OCI-LY7 (cell line): ENCODE data around the gene RFPL4A. TPM values are rescaled to one million over a fixed set of nuclear protein-coding genes. Genes with fewer than 3 reads are reported as not detected.
"Not testable (repeated sequence)": the region's sequence is repeated elsewhere in the genome, so short reads cannot be mapped to it uniquely, and the experiment has no call there.

Experiments
- BruUV-seq: library from RNA; stranded (reverse); fragments of 400-500 nt; replicated peaks from 2 replicates; lab custom pipeline; 2021; lab: Mats Ljungman, UMichigan
- CTCF ChIA-PET: fragments of 300-600 bp; sonication (Branson Sonifier 250); formaldehyde crosslinking; loops from one replicate; lab custom pipeline; 2022; ENCODE audit warnings: antibody characterized with exemption; ENCODE audit not compliant: unreplicated experiment; lab: Charles Lee
- POLR2A ChIA-PET: fragments of 300-600 bp; sonication (Branson Sonifier 250); formaldehyde crosslinking; loops from one replicate; lab custom pipeline; 2022; ENCODE audit warnings: antibody characterized with exemption; lab: Charles Lee
- DNase-seq: peaks from one replicate; pipeline ENCODE4 v3.0.0-alpha.2; 2015; ENCODE audit warnings: low spot score
- H2AFZ ChIP-seq: fragments of 200-600 bp; sonication (generic), shearing (Covaris generic); 2 replicates; pipeline ENCODE4 v1.6.1; 2014; ENCODE audit warnings: mild to moderate bottlenecking, antibody characterized with exemption, low read length, moderate library complexity
- H3K27ac ChIP-seq: fragments of 200-600 bp; sonication (generic); 2 replicates; pipeline ENCODE4 v1.5.1; 2014; ENCODE audit warnings: mixed run types, low read depth, mild to moderate bottlenecking, moderate library complexity, low read length, inconsistent platforms; ENCODE audit not compliant: poor library complexity, severe bottlenecking
- H3K36me3 ChIP-seq: fragments of 200-600 bp; sonication (generic); 2 replicates; pipeline ENCODE4 v1.6.1; 2014; ENCODE audit warnings: mild to moderate bottlenecking, antibody characterized with exemption, low read length, moderate library complexity, mixed read lengths; ENCODE audit not compliant: insufficient read depth
- H3K4me1 ChIP-seq: fragments of 200-600 bp; sonication (generic); 2 replicates; pipeline ENCODE4 v1.5.1; 2014; ENCODE audit warnings: mild to moderate bottlenecking, low read length; ENCODE audit not compliant: insufficient read depth, poor library complexity, severe bottlenecking
- H3K4me2 ChIP-seq: fragments of 200-600 bp; sonication (generic); 2 replicates; pipeline ENCODE4 v1.6.1; 2014; ENCODE audit warnings: mild to moderate bottlenecking, low read length
- H3K4me3 ChIP-seq: fragments of 200-600 bp; sonication (generic); 2 replicates; pipeline ENCODE4 v1.5.1; 2014; ENCODE audit warnings: mild to moderate bottlenecking, low read depth, low read length; ENCODE audit not compliant: poor library complexity, severe bottlenecking
- H3K79me2 ChIP-seq: fragments of 200-600 bp; sonication (generic); 2 replicates; pipeline ENCODE4 v1.6.1; 2016; ENCODE audit warnings: low read depth, mild to moderate bottlenecking, low read length, moderate library complexity, mixed read lengths; ENCODE audit not compliant: insufficient read depth
- H3K9me2 ChIP-seq: fragments of 200-600 bp; sonication (generic); 2 replicates; pipeline ENCODE4 v1.6.1; 2016; ENCODE audit warnings: mild to moderate bottlenecking, low read length, mixed read lengths; ENCODE audit not compliant: insufficient read depth
- H3K9me3 ChIP-seq: fragments of 200-600 bp; sonication (generic); 2 replicates; pipeline ENCODE4 v1.6.1; 2014; ENCODE audit warnings: mild to moderate bottlenecking, mixed run types, low read length, mixed read lengths
- H4K20me1 ChIP-seq: fragments of 200-600 bp; sonication (generic); 2 replicates; pipeline ENCODE4 v1.6.1; 2014; ENCODE audit warnings: mild to moderate bottlenecking, antibody characterized with exemption, low read length, moderate library complexity, mixed read lengths; ENCODE audit not compliant: insufficient read depth
- CTCF ChIP-seq: fragments of 200-600 bp; sonication (generic); conservative IDR thresholded peaks from 2 replicates; pipeline ENCODE4 v1.5.1; 2014; ENCODE audit warnings: mild to moderate bottlenecking, antibody characterized with exemption, low read length, moderate library complexity, mixed read lengths
- EZH2phosphoT487 ChIP-seq: fragments of 200-600 bp; sonication (generic); IDR thresholded peaks from 2 replicates; pipeline ENCODE4 v1.6.1; 2018; ENCODE audit warnings: low read depth, borderline replicate concordance, mild to moderate bottlenecking, mixed run types, antibody characterized with exemption, low read length, moderate library complexity, mixed read lengths
- intact Hi-C: fragments of 100-400 bp; cut with micrococcal nuclease; formaldehyde crosslinking; loops from one replicate; pipeline ENCODE4 v1.10.0; 2022; ENCODE audit not compliant: unreplicated experiment
- total RNA-seq, 2 experiments: library from RNA; depleted of rRNA in 1 of 2; stranded (reverse); fragments of >200 nt in 1 of 2; shearing (Covaris generic) in 1 of 2; gene quantifications; 2 replicates each; pipeline ENCODE4 v1.2.3, GENCODE V29; 2014 to 2022

RFPL4A gene
- total RNA-seq, 2 experiments from 2014 or later: not detected

- DNase-seq: no peak
- H2AFZ ChIP-seq: no peak overlapping the region
- no peaks in the 10 kb centered on the region for H3K79me2 ChIP-seq
- no peaks in the 10 kb centered on the region for H3K9me2 ChIP-seq
- H3K4me3 ChIP-seq: no peak overlapping the region
- no peaks in the 10 kb centered on the region for H4K20me1 ChIP-seq
- no peak for TF ChIP-seq CTCF
- TF ChIP-seq EZH2phosphoT487: no peak
- H3K4me1 ChIP-seq: no peaks in the 10 kb centered on the region
- BruUV-seq: no TSS peak
- no peak overlapping the region for H3K4me2 ChIP-seq
- intact Hi-C loops: no loop called here
- CTCF ChIA-PET: no interaction called here
- no peaks in the 10 kb centered on the region for H3K36me3 ChIP-seq
- no peak overlapping the region for H3K27ac ChIP-seq
- no peaks in the 10 kb centered on the region for H3K9me3 ChIP-seq
- POLR2A ChIA-PET: no interaction called here
These were observed 7.6 kb downstream of the RFPL4A start for GRCh38 chr19:55766466-55766865.

- H4K20me1 ChIP-seq, DNase-seq, H3K4me3 ChIP-seq, CTCF ChIA-PET, H3K36me3 ChIP-seq, POLR2A ChIA-PET, H3K79me2 ChIP-seq, intact Hi-C loops, H3K9me2 ChIP-seq, H3K9me3 ChIP-seq, H3K4me1 ChIP-seq, BruUV-seq, H3K27ac ChIP-seq, H2AFZ ChIP-seq, H3K4me2 ChIP-seq: not testable (repeated sequence)
These were observed 9.9 kb downstream of the RFPL4A start, which contains the start of gene RFPL4AL1 for GRCh38 chr19:55768818-55769217. Gene RFPL4AL1, plus strand, starts transcription at chr19:55769118. Its CDS starts 2,687 bp downstream, at chr19:55771805.

- H3K4me3 ChIP-seq, H4K20me1 ChIP-seq, BruUV-seq, H3K4me2 ChIP-seq, POLR2A ChIA-PET, H3K4me1 ChIP-seq, DNase-seq, H3K79me2 ChIP-seq, H3K27ac ChIP-seq, H3K9me2 ChIP-seq, H2AFZ ChIP-seq, CTCF ChIA-PET, intact Hi-C loops, H3K9me3 ChIP-seq, H3K36me3 ChIP-seq: not testable (repeated sequence)
These were observed 10.7 kb downstream of the RFPL4A start for GRCh38 chr19:55769632-55770031.

GRCh38 chr19:55777528-55777927 is 18.6 kb downstream of the RFPL4A start:
- H3K9me2 ChIP-seq: no peaks in the 10 kb centered on the region
- H3K79me2 ChIP-seq: no peaks in the 10 kb centered on the region
- peak; percentile 68 for DNase-seq
- intact Hi-C loops: loop anchor here (2.0 to 5.0 kb wide), 2 partner anchors 170 to 289 kb away; partner anchors contain the start of gene NLRP8
- CTCF ChIA-PET: no interaction called here
- H3K36me3 ChIP-seq: peaks cover 10% of the 10 kb centered on the region
- no peaks in the 10 kb centered on the region for H4K20me1 ChIP-seq
- H3K27ac ChIP-seq: no peak overlapping the region
- TSS peak; percentile 7 for BruUV-seq
- H3K4me2 ChIP-seq: no peak overlapping the region
- POLR2A ChIA-PET: interaction anchor here (0.6 kb wide), 1 partner anchor 166 kb away, joined by 3 read pairs; no protein-coding TSS in a partner anchor
- H3K9me3 ChIP-seq: no peaks in the 10 kb centered on the region
- H3K4me3 ChIP-seq: no peak overlapping the region
- TF ChIP-seq CTCF: peak; percentile 93
- TF ChIP-seq EZH2phosphoT487: no peak
- no peaks in the 10 kb centered on the region for H3K4me1 ChIP-seq
- H2AFZ ChIP-seq: no peak overlapping the region
